ENCODE data around the gene IL4R.
A peak's percentile ranks its signal among the peaks of the same experiment; 100 is the strongest.

DNA sequence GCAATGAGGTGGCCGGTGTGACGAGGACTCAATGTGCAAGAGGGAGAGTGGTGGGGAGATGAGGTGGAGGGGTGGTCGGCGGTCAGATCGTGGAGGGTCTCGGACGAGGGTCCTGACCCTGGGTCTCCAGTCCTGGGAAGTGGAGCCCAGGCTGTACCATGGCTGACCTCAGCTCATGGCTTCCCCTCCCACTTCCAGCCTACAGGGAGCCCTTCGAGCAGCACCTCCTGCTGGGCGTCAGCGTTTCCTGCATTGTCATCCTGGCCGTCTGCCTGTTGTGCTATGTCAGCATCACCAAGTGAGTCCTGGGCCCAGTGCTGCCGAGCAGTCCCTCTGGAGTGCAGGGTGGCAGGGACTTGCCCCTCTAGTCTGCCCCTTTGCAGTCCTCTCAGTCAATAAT lies 41.8 kb downstream of the IL4R start:
- TF ChIP-seq, protein P1, sequence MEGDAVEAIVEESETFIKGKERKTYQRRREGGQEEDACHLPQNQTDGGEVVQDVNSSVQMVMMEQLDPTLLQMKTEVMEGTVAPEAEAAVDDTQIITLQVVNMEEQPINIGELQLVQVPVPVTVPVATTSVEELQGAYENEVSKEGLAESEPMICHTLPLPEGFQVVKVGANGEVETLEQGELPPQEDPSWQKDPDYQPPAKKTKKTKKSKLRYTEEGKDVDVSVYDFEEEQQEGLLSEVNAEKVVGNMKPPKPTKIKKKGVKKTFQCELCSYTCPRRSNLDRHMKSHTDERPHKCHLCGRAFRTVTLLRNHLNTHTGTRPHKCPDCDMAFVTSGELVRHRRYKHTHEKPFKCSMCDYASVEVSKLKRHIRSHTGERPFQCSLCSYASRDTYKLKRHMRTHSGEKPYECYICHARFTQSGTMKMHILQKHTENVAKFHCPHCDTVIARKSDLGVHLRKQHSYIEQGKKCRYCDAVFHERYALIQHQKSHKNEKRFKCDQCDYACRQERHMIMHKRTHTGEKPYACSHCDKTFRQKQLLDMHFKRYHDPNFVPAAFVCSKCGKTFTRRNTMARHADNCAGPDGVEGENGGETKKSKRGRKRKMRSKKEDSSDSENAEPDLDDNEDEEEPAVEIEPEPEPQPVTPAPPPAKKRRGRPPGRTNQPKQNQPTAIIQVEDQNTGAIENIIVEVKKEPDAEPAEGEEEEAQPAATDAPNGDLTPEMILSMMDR (IDR thresholded peaks at IDR 0.05; ENCODE audit: control extremely low read depth in 1 of 3, insufficient read depth in 1 of 3, low read depth in 1 of 3, low read length in 3 of 3): peak; percentile 68 to 74 (median 74)
- no peak for TF ChIP-seq RXRA (IDR thresholded peaks at IDR 0.05; ENCODE audit: insufficient read depth, low read depth, low read length)

Data from H1 (cell line).